Measurements from ENCODE around the gene UBFD1.
"Not testable (repeated sequence)": the region's sequence is repeated elsewhere in the genome, so short reads cannot be mapped to it uniquely, and the experiment has no call there.

Gene UBFD1

GRCh38 chr16:23556881-23557778, at the start of gene UBFD1, which contains the start of gene EARS2:
Gene UBFD1, plus strand, starts transcription at chr16:23557727. Its CDS starts 16 bp downstream, at chr16:23557743.
Gene EARS2, minus strand, starts transcription at chr16:23557350. Its CDS starts 7 bp downstream, at chr16:23557343.
- peak; percentile 91 for DNase-seq (ENCODE audit: low read depth)

GRCh38 chr16:23508589-23509440, 48.7 kb upstream of the UBFD1 start:
- DNase-seq (ENCODE audit: low read depth), result no peak

- no peak for DNase-seq (ENCODE audit: low read depth)
These were observed 48.1 kb upstream of the UBFD1 start for GRCh38 chr16:23509441-23509754.

GRCh38 chr16:23509782-23510163, 47.8 kb upstream of the UBFD1 start:
- no peak for DNase-seq (ENCODE audit: low read depth)

GRCh38 chr16:23510164-23510914, 47.2 kb upstream of the UBFD1 start, which contains the start of gene GGA2:
Gene GGA2, minus strand, starts transcription at chr16:23510494. Its CDS starts 83 bp downstream, at chr16:23510411.
- DNase-seq (ENCODE audit: low read depth), result peak; percentile 64

GRCh38 chr16:23510915-23511270, 46.6 kb upstream of the UBFD1 start:
- not testable (repeated sequence) for DNase-seq (ENCODE audit: low read depth)

- no peak for DNase-seq (ENCODE audit: low read depth)
These were observed 45.8 kb upstream of the UBFD1 start for GRCh38 chr16:23511731-23512130.

- DNase-seq (ENCODE audit: low read depth), result no peak
These were observed 45.3 kb upstream of the UBFD1 start for GRCh38 chr16:23512168-23512695.

- DNase-seq (ENCODE audit: low read depth), result no peak
These were observed 43.0 kb upstream of the UBFD1 start for GRCh38 chr16:23514381-23515152.

GRCh38 chr16:23515881-23516280, 41.6 kb upstream of the UBFD1 start:
- DNase-seq (ENCODE audit: low read depth), result no peak

GRCh38 chr16:23516366-23517137, 41.0 kb upstream of the UBFD1 start:
- no peak for DNase-seq (ENCODE audit: low read depth)

- DNase-seq (ENCODE audit: low read depth), result no peak
These were observed 39.1 kb upstream of the UBFD1 start for GRCh38 chr16:23518435-23518891.

GRCh38 chr16:23519282-23519681, 38.2 kb upstream of the UBFD1 start:
- no peak for DNase-seq (ENCODE audit: low read depth)

- DNase-seq (ENCODE audit: low read depth), result no peak
These were observed 37.0 kb upstream of the UBFD1 start for GRCh38 chr16:23520500-23520899.

- no peak for DNase-seq (ENCODE audit: low read depth)
These were observed 36.3 kb upstream of the UBFD1 start for GRCh38 chr16:23521037-23521743.

GRCh38 chr16:23521965-23522364, 35.6 kb upstream of the UBFD1 start:
- no peak for DNase-seq (ENCODE audit: low read depth)

GRCh38 chr16:23523321-23523720, 34.2 kb upstream of the UBFD1 start:
- DNase-seq (ENCODE audit: low read depth), result no peak

GRCh38 chr16:23523876-23524385, 33.6 kb upstream of the UBFD1 start:
- no peak for DNase-seq (ENCODE audit: low read depth)

GRCh38 chr16:23524886-23525285, 32.6 kb upstream of the UBFD1 start:
- DNase-seq (ENCODE audit: low read depth), result no peak

Measured in stimulated activated CD8-positive, alpha-beta memory T cell treated with anti-CD3 and anti-CD28 coated beads, Interleukin-15, amount 100 ng/mL, for 24 hours (primary cell).